HEK293 (cell line): ENCODE data around the gene AMD1.
"Not testable (repeated sequence)": the region's sequence is repeated elsewhere in the genome, so short reads cannot be mapped to it uniquely, and the experiment has no call there.

Experiments
- CTCF ChIA-PET: fragments of 350-600 bp; formaldehyde crosslinking; extraction: SDS; loops from one replicate; lab custom pipeline; 2021; ENCODE audit warnings: antibody characterized with exemption; lab: Yijun Ruan, JAX
- POLR2A ChIA-PET: fragments of 300-600 bp; formaldehyde crosslinking; extraction: SDS; loops from one replicate; lab custom pipeline; 2020; ENCODE audit warnings: antibody characterized with exemption, inconsistent platforms; lab: Yijun Ruan, JAX
- H3K27ac ChIP-seq: fragments of 200-500 bp; sonication (Bioruptor generic); 2 replicates; pipeline ENCODE4 v1.5.1; 2014; ENCODE audit warnings: low read depth, low read length, control low read depth, inconsistent platforms; ENCODE audit errors: extremely low read depth
- H3K36me3 ChIP-seq, 2 experiments: fragments of 200-500 bp in 1 of 2; sonication (Bioruptor generic) in 1 of 2; 1 replicate in 1 of 2; 2 replicates in 1 of 2; pipeline ENCODE4 v1.5.1; 2014 to 2017; ENCODE audit warnings: inconsistent platforms in 2 of 2, low read length in 2 of 2; ENCODE audit not compliant: control insufficient read depth in 2 of 2, insufficient read depth in 1 of 2
- H3K4me1 ChIP-seq: fragments of 200-500 bp; sonication (Bioruptor generic); 2 replicates; pipeline ENCODE4 v1.5.1; 2014; ENCODE audit warnings: mild to moderate bottlenecking, low read length, inconsistent platforms; ENCODE audit not compliant: control insufficient read depth, insufficient read depth
- H3K4me3 ChIP-seq: 2 replicates; pipeline ENCODE4 v1.5.1; 2011; ENCODE audit warnings: low read depth, mild to moderate bottlenecking, control low read depth, low read length, moderate library complexity
- H3K9me3 ChIP-seq: fragments of 200-500 bp; sonication (Bioruptor generic); 2 replicates; pipeline ENCODE4 v1.5.1; 2014; ENCODE audit warnings: low read depth, low read length, inconsistent platforms; ENCODE audit not compliant: control insufficient read depth, insufficient read depth
- AEBP2 ChIP-seq: fragments of 450-650 bp; formaldehyde crosslinking; IDR thresholded peaks from 2 replicates; pipeline ENCODE4 v1.5.1; 2016; ENCODE audit warnings: missing biosample characterization, missing genetic modification characterization, borderline replicate concordance
- BCL11B ChIP-seq: fragments of 450-650 bp; formaldehyde crosslinking; IDR thresholded peaks from 2 replicates; pipeline ENCODE4 v1.5.1; 2016; ENCODE audit warnings: low read depth, missing biosample characterization, missing genetic modification characterization
- GFI1B ChIP-seq: fragments of 450-650 bp; formaldehyde crosslinking; IDR thresholded peaks from 2 replicates; pipeline ENCODE4 v1.5.1; 2016; ENCODE audit warnings: missing biosample characterization, missing genetic modification characterization
- RBAK ChIP-seq: fragments of 450-650 bp; formaldehyde crosslinking; IDR thresholded peaks from 2 replicates; pipeline ENCODE4 v1.5.1; 2016; ENCODE audit warnings: missing biosample characterization, missing genetic modification characterization
- SP2 ChIP-seq: fragments of 450-650 bp; formaldehyde crosslinking; IDR thresholded peaks from 2 replicates; pipeline ENCODE4 v1.5.1; 2016; ENCODE audit warnings: missing biosample characterization, missing genetic modification characterization
- SP7 ChIP-seq: fragments of 450-650 bp; formaldehyde crosslinking; IDR thresholded peaks from 2 replicates; pipeline ENCODE4 v1.5.1; 2016; ENCODE audit warnings: missing biosample characterization, missing genetic modification characterization
- TCF7L2 ChIP-seq: IDR thresholded peaks from 2 replicates; pipeline ENCODE4 v1.6.1; 2011; ENCODE audit warnings: low read depth, mild to moderate bottlenecking, inconsistent platforms, low read length, moderate library complexity, borderline replicate concordance
- TSHZ1 ChIP-seq: fragments of 450-650 bp; formaldehyde crosslinking; IDR thresholded peaks from 2 replicates; pipeline ENCODE4 v1.5.1; 2016; ENCODE audit warnings: missing biosample characterization, missing genetic modification characterization, borderline replicate concordance
- ZBTB17 ChIP-seq: fragments of 450-650 bp; formaldehyde crosslinking; IDR thresholded peaks from 2 replicates; pipeline ENCODE4 v1.5.1; 2016; ENCODE audit warnings: missing biosample characterization, missing genetic modification characterization
- ZNF175 ChIP-seq: fragments of 450-650 bp; formaldehyde crosslinking; IDR thresholded peaks from 2 replicates; pipeline ENCODE4 v1.5.1; 2016; ENCODE audit warnings: missing biosample characterization, missing genetic modification characterization
- ZNF19 ChIP-seq: fragments of 450-650 bp; formaldehyde crosslinking; IDR thresholded peaks from 2 replicates; pipeline ENCODE4; 2016; ENCODE audit warnings: missing biosample characterization, missing genetic modification characterization, low read depth
- ZNF335 ChIP-seq: fragments of 450-650 bp; formaldehyde crosslinking; conservative IDR thresholded peaks from 2 replicates; pipeline ENCODE4 v1.5.1; 2016; ENCODE audit warnings: missing biosample characterization, missing genetic modification characterization
- ZNF341 ChIP-seq: fragments of 450-650 bp; formaldehyde crosslinking; IDR thresholded peaks from 2 replicates; pipeline ENCODE4; 2016; ENCODE audit warnings: low read depth, missing biosample characterization, missing genetic modification characterization
- ZNF354C ChIP-seq: fragments of 450-650 bp; formaldehyde crosslinking; IDR thresholded peaks from 2 replicates; pipeline ENCODE4 v1.5.1; 2016; ENCODE audit warnings: missing biosample characterization, missing genetic modification characterization, low read depth, borderline replicate concordance
- ZNF366 ChIP-seq: fragments of 450-650 bp; formaldehyde crosslinking; conservative IDR thresholded peaks from 2 replicates; pipeline ENCODE4 v1.5.1; 2016; ENCODE audit warnings: missing biosample characterization, missing genetic modification characterization
- ZNF391 ChIP-seq: fragments of 450-650 bp; formaldehyde crosslinking; IDR thresholded peaks from 2 replicates; pipeline ENCODE4 v1.5.1; 2016; ENCODE audit warnings: low read depth, missing biosample characterization, missing genetic modification characterization, borderline replicate concordance
- ZNF426 ChIP-seq: fragments of 450-650 bp; formaldehyde crosslinking; IDR thresholded peaks from 2 replicates; pipeline ENCODE4 v1.5.1; 2017; ENCODE audit warnings: missing biosample characterization, missing genetic modification characterization, mild to moderate bottlenecking, inconsistent platforms, moderate library complexity
- ZNF521 ChIP-seq: fragments of 450-650 bp; formaldehyde crosslinking; IDR thresholded peaks from 2 replicates; pipeline ENCODE4 v1.5.1; 2017; ENCODE audit warnings: missing biosample characterization, mild to moderate bottlenecking, missing genetic modification characterization
- ZNF555 ChIP-seq: fragments of 450-650 bp; formaldehyde crosslinking; conservative IDR thresholded peaks from 2 replicates; pipeline ENCODE4 v1.5.1; 2017; ENCODE audit warnings: missing biosample characterization, mild to moderate bottlenecking, missing genetic modification characterization, inconsistent platforms
- ZXDB ChIP-seq: fragments of 450-650 bp; formaldehyde crosslinking; IDR thresholded peaks from 2 replicates; pipeline ENCODE4 v1.5.1; 2016; ENCODE audit warnings: missing biosample characterization, missing genetic modification characterization
- TF ChIP-seq, protein P1 (sequence below): fragments of 450-650 bp; formaldehyde crosslinking; IDR thresholded peaks from 2 replicates; pipeline ENCODE4 v1.5.1; 2016; ENCODE audit warnings: missing biosample characterization, missing genetic modification characterization
- TF ChIP-seq, protein P2 (sequence below): fragments of 450-650 bp; formaldehyde crosslinking; IDR thresholded peaks from 2 replicates; pipeline ENCODE4 v1.5.1; 2017; ENCODE audit warnings: missing biosample characterization, mild to moderate bottlenecking, missing genetic modification characterization, moderate library complexity

AMD1 gene

GRCh38 chr6:110902091-110902490 lies 27.5 kb downstream of the AMD1 start (continued):
- no peak for TF ChIP-seq ZNF426 (tag by site-specific recombination)

- H3K9me3 ChIP-seq, POLR2A ChIA-PET, H3K36me3 ChIP-seq, CTCF ChIA-PET, H3K27ac ChIP-seq, H3K4me1 ChIP-seq, H3K4me3 ChIP-seq: not testable (repeated sequence)
Measured at GRCh38 chr6:110906273-110906672, 31.7 kb downstream of the AMD1 start.

DNA sequence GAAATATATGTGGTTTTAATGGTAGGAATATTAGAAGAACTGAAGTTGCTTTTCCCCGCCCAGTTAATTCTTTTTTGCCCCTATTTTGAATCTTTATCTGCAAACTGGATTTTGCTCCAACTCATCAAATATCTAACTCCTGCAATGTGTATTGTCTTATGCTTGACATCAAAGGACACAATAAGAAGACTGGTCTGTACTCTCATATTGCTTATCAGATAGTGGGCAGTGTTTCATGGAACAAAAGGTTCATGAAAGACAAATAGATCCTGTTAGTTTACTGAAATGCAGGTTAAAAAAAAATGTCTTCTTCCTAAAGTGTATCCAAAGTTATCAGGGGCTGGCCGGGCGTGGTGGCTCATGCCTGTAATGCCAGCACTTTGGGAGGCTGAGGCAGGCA lies 56.2 kb downstream of the AMD1 start:
- Histone ChIP-seq H3K36me3 (no peaks in the 10 kb centered on the region), H3K4me1 (no peaks in the 10 kb centered on the region)
- ChIA-PET CTCF (interaction anchor here (0.5 kb wide), 1 partner anchor 447 kb away, joined by 3 read pairs; no protein-coding TSS in a partner anchor), POLR2A (no interaction called here)
- TF ChIP-seq ZBTB17 (tag by site-specific recombination) (no peak), ZNF521 (tag by site-specific recombination) (no peak), ZNF366 (tag by site-specific recombination) (no peak), ZNF555 (tag by site-specific recombination) (no peak), BCL11B (tag by site-specific recombination) (no peak)
- TF ChIP-seq, protein P1, sequence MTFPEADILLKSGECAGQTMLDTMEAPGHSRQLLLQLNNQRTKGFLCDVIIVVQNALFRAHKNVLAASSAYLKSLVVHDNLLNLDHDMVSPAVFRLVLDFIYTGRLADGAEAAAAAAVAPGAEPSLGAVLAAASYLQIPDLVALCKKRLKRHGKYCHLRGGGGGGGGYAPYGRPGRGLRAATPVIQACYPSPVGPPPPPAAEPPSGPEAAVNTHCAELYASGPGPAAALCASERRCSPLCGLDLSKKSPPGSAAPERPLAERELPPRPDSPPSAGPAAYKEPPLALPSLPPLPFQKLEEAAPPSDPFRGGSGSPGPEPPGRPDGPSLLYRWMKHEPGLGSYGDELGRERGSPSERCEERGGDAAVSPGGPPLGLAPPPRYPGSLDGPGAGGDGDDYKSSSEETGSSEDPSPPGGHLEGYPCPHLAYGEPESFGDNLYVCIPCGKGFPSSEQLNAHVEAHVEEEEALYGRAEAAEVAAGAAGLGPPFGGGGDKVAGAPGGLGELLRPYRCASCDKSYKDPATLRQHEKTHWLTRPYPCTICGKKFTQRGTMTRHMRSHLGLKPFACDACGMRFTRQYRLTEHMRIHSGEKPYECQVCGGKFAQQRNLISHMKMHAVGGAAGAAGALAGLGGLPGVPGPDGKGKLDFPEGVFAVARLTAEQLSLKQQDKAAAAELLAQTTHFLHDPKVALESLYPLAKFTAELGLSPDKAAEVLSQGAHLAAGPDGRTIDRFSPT: no peak
- TF ChIP-seq, all 188 proteins: peak for 0
- Histone ChIP-seq H3K27ac (no peak overlapping the region), H3K9me3 (no peaks in the 10 kb centered on the region), H3K4me3 (no peak overlapping the region)

GRCh38 chr6:110933912-110934311 lies 59.3 kb downstream of the AMD1 start:
- H3K36me3 ChIP-seq: no peaks in the 10 kb centered on the region
- H3K9me3 ChIP-seq: no peaks in the 10 kb centered on the region
- TF ChIP-seq SP7 (tag by site-specific recombination): no peak
- TF ChIP-seq ZNF341 (tag by site-specific recombination): no peak
- TF ChIP-seq ZNF175 (tag by site-specific recombination): no peak
- no peak for TF ChIP-seq ZNF391
- no peak for TF ChIP-seq GFI1B (tag by site-specific recombination)
- TF ChIP-seq ZNF19 (tag by site-specific recombination): no peak
- no peak for TF ChIP-seq TSHZ1 (tag by site-specific recombination)
- no peak for TF ChIP-seq SP2 (tag by site-specific recombination)
- no peak for TF ChIP-seq ZNF335 (tag by site-specific recombination)
- TF ChIP-seq ZXDB (tag by site-specific recombination): no peak
- TF ChIP-seq, protein P2, sequence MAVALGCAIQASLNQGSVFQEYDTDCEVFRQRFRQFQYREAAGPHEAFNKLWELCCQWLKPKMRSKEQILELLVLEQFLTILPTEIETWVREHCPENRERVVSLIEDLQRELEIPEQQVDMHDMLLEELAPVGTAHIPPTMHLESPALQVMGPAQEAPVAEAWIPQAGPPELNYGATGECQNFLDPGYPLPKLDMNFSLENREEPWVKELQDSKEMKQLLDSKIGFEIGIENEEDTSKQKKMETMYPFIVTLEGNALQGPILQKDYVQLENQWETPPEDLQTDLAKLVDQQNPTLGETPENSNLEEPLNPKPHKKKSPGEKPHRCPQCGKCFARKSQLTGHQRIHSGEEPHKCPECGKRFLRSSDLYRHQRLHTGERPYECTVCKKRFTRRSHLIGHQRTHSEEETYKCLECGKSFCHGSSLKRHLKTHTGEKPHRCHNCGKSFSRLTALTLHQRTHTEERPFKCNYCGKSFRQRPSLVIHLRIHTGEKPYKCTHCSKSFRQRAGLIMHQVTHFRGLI (tag by site-specific recombination): no peak
- no peak for TF ChIP-seq RBAK (tag by site-specific recombination)
- no peak for TF ChIP-seq TCF7L2
- TF ChIP-seq ZNF354C (tag by site-specific recombination): no peak
- no peak for TF ChIP-seq AEBP2 (tag by site-specific recombination)
- ChIA-PET CTCF (interaction anchor here (0.6 to 1.4 kb wide), 6 partner anchors 9 to 251 kb away, joined by 3 to 6 read pairs (median 4); no protein-coding TSS in a partner anchor), POLR2A (interaction anchor here (0.6 to 0.8 kb wide), 2 partner anchors 59 to 250 kb away, joined by 3 read pairs; partner anchors contain the start of gene AMD1)
- no peak overlapping the region for H3K27ac ChIP-seq
- H3K4me3 ChIP-seq: no peak overlapping the region
- H3K4me1 ChIP-seq: no peaks in the 10 kb centered on the region
